Vagina (tissue), 2 donors: Measurements from ENCODE around the gene GSTT2B.

Experiments
- POLR2A ChIP-seq, 2 donors: fragments of 450-650 bp; IDR thresholded peaks; one replicate each; pipeline ENCODE4 v1.6.1; 2017; ENCODE audit warnings: antibody characterized with exemption in 2 of 2, mild to moderate bottlenecking in 2 of 2, moderate library complexity in 2 of 2
- POLR2AphosphoS5 ChIP-seq, 2 donors: sonication (generic); formaldehyde crosslinking; IDR thresholded peaks; one replicate each; pipeline ENCODE4 v1.9.0; 2017; ENCODE audit warnings: antibody characterized with exemption in 2 of 2, mild to moderate bottlenecking in 2 of 2, low read depth in 1 of 2; ENCODE audit not compliant: insufficient read depth in 1 of 2
- TF ChIP-seq, protein P1 (sequence below), 3 experiments: fragments of 450-650 bp in 2 of 3; fragments of 200-600 bp in 1 of 3; sonication (generic) in 1 of 3; IDR thresholded peaks; one replicate each; pipeline ENCODE4 v1.5.1; 2017 to 2019; ENCODE audit warnings: antibody characterized with exemption in 3 of 3, mild to moderate bottlenecking in 2 of 3, moderate library complexity in 2 of 3

DNA sequence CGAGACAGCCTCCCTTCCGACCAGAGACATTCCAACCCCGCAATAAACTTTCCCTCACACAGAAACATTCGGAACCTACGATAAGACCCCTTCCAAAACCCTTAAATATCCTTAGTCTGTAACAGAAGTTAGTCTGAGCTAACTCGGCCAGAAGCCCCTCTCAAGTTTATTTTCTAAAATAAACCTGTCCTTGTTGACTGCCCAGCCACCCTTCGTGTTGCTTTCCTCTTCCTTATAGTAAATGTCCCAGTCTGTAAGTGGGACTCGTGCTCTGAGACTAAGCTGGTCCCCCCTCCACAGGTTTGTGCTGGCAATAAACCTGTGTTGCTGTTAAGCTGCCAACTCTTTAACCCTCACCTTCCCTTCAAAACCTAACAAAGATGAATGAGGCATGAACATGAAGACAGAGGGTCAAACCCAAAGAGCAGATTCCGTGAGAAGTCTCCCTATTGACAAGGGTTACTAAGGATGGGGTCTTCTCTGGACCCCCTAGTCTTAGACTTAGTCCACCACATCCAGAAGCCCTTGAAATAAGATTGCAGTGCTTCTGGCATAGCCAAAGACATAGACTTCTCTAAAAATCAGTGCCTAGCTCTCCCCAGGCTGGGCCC, 48.6 kb downstream of the GSTT2B start:
- TF ChIP-seq, protein P1, sequence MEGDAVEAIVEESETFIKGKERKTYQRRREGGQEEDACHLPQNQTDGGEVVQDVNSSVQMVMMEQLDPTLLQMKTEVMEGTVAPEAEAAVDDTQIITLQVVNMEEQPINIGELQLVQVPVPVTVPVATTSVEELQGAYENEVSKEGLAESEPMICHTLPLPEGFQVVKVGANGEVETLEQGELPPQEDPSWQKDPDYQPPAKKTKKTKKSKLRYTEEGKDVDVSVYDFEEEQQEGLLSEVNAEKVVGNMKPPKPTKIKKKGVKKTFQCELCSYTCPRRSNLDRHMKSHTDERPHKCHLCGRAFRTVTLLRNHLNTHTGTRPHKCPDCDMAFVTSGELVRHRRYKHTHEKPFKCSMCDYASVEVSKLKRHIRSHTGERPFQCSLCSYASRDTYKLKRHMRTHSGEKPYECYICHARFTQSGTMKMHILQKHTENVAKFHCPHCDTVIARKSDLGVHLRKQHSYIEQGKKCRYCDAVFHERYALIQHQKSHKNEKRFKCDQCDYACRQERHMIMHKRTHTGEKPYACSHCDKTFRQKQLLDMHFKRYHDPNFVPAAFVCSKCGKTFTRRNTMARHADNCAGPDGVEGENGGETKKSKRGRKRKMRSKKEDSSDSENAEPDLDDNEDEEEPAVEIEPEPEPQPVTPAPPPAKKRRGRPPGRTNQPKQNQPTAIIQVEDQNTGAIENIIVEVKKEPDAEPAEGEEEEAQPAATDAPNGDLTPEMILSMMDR (IDR thresholded peaks at IDR 0.05): no peak
- TF ChIP-seq POLR2A (IDR thresholded peaks at IDR 0.05) (no peak), POLR2AphosphoS5 (IDR thresholded peaks at IDR 0.05; ENCODE audit: insufficient read depth in 1 of 2, low read depth in 1 of 2) (no peak)
